Stimulated activated CD4-positive, alpha-beta T cell treated with anti-CD3 and anti-CD28 coated beads, TNF-alpha, amount 100 ng/mL, for 24 hours (primary cell): ENCODE measurements around the gene ADAMTSL3.

Source experiments
- DNase-seq, 3 experiments: peaks; one replicate each; pipeline ENCODE4 v3.0.0-alpha.2; 2020; ENCODE audit warnings: low read depth in 3 of 3

ADAMTSL3 gene, protein sequence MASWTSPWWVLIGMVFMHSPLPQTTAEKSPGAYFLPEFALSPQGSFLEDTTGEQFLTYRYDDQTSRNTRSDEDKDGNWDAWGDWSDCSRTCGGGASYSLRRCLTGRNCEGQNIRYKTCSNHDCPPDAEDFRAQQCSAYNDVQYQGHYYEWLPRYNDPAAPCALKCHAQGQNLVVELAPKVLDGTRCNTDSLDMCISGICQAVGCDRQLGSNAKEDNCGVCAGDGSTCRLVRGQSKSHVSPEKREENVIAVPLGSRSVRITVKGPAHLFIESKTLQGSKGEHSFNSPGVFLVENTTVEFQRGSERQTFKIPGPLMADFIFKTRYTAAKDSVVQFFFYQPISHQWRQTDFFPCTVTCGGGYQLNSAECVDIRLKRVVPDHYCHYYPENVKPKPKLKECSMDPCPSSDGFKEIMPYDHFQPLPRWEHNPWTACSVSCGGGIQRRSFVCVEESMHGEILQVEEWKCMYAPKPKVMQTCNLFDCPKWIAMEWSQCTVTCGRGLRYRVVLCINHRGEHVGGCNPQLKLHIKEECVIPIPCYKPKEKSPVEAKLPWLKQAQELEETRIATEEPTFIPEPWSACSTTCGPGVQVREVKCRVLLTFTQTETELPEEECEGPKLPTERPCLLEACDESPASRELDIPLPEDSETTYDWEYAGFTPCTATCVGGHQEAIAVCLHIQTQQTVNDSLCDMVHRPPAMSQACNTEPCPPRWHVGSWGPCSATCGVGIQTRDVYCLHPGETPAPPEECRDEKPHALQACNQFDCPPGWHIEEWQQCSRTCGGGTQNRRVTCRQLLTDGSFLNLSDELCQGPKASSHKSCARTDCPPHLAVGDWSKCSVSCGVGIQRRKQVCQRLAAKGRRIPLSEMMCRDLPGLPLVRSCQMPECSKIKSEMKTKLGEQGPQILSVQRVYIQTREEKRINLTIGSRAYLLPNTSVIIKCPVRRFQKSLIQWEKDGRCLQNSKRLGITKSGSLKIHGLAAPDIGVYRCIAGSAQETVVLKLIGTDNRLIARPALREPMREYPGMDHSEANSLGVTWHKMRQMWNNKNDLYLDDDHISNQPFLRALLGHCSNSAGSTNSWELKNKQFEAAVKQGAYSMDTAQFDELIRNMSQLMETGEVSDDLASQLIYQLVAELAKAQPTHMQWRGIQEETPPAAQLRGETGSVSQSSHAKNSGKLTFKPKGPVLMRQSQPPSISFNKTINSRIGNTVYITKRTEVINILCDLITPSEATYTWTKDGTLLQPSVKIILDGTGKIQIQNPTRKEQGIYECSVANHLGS (N-terminal part only)

DNA sequence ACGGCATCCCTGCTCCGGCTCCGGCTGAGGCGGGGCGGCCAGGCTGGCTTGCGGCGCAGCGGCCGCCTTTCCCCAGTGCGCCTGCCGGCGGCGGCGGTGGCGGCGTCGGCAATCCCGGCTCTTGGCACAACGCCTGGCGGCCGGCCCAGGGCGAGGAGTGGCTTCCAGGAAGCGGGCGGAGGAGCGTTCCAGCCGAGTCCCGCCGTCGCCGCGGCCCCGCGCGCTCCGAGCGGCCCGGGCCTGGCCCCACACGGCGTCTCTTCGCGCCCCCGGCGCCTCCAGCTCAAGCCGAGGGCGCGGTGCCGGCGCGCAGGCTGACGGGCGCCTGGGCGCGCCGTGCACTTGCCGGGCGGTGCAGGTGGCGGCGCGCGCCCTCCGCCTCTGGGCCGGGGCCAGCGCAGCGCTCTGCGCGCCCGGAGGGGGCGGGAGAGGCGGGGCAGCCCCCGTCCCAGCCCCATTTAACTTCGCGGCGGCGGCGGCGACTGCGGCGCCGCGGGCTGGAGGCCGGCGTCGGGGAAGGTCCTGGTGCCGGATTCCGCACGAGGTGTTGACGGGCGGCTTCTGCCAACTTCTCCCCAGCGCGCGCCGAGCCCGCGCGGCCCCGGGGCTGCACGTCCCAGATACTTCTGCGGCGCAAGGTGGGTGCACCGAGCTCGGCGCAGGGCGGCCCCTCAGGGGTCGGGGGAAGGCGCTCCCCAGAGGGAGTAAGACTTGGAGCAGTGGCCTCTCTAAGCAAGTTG, at the start of gene ADAMTSL3:
TSS of gene ADAMTSL3 (plus strand) at position 485 of the 740 bp plus-strand sequence. CDS start 1,639 bp downstream, outside the sequence.
- DNase-seq: no peak

DNA sequence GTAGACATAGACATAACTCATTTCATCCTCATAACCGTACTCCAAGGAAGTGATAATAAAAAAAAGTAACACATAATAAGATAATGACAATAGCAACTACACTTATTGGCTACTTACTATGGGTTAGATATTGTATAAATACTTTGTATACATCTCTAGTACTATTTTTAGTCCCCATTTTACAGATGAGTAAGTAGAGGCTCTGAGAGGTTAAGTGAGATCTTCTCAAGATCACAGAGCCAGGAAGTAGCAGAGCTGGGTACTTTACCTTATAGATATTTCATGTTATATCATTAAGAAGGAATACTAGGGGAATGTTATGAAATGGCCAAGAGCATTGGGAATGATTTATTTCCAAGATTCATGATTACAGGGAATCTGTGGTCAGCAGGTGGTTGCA, 49.4 kb upstream of the ADAMTSL3 start:
- DNase-seq: no peak

DNA sequence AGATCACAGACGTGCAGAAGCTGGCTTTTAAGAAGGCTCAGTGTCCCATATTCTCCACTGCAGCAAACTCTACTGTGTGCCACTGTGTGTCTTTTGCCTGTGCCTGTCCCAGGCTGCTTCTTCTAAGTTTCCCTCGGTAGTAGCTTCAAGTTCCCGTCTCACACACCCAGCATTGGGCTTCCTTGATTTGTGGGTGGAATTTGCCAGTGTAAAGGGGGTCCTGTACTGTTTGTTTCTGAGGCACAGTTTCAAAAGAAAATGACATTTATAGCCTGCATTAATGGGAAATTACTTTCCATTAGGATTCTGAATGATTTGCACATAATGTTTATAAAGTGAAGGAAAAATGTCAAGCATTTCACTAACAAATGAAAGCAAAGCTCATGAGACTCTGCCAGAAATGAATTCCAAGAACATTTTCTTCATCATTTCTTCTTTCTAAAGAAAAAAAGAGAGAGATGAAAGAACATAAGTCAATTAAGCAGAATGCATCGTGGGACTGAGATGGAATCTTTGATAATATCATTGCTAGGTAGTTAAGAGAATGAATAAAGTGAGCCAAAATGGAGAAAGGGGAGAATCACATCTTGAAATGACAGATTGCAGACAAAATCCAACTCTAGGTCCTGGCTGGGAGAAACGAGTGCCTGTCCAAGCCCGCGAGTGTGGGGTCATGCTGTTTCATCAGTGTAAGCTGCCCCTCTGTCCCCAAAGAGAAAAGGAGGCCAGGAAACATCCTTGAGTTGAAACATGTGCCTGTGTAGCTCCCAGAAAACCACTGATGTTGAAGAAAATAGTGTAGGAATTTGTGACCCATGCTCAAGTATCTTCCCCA, 48.6 kb upstream of the ADAMTSL3 start:
- no peak for DNase-seq

DNA sequence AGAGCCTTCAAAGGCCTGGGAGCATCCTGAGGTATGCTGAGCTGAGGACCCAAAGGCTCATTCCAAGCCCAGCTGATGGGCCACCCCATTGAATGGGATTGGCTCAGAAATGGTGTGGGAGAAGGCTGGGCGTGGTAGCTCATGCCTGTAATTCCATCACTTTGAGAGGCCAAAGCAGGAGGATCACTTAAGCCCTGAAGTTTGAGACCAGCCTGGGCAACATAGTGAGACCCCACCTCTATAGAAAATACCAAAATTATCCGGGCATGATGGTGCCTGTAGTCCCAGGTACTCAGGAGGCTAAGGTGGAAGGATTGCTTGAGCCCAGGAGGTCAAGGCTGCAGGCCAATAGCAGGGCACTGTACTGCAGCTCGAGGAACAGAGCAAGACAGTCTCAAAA, 43.8 kb upstream of the ADAMTSL3 start:
- no peak for DNase-seq

DNA sequence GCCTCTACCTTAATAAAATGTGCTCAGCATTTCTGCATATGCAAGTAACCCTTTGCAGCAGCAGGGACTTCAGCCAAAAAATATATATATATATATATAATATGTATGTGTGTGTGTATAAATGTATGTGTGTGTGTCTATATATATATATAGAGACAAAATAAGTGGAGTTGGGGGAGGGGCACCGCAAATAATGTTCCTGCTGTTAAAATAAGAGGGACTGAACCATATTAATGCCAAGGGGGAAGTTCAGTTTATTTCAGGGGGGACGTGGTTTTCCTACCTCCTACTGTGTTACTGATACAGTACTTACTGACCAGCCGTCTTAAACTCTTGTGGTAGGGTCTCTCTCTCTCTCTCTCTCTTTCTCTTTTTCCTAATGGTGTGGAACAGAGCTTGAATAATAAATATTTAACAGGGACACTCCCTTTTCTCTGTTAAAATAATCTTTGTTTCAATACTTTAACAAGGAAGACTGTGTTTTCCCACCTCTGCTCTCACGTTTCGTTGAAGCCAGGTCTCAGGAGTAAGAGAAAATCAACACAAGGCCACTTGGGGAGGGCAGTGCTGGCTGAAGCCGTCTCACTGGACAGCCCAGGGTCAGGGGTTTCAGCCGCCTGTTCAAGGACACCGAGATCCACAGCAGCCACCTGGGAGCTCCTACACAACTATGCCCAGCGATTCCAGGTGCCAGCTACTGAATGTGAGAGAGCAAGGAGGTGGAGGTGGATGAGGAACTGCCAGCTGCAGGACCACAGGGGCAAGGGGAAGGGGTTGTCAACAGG, 42.8 kb upstream of the ADAMTSL3 start:
- DNase-seq: no peak

DNA sequence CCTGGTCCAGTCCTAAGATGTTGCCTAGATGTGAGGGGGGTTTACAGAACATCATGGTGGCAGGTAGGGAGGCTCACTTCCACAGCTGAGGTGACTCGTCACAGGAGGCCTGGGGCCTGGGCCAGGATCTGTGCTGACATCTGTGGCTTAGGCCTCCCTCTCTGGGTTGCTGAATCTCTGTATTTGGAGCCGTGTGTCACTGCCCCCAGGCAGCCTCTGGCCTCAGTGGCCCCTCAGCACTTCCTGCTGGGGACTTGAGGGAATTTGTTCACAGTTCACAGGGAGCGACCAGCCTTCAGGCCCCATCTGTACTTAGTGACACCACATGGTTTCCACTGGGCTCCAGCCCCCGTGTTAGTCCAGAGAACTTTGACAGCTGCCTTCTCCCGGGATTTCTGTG, 41.7 kb upstream of the ADAMTSL3 start:
- no peak for DNase-seq

DNA sequence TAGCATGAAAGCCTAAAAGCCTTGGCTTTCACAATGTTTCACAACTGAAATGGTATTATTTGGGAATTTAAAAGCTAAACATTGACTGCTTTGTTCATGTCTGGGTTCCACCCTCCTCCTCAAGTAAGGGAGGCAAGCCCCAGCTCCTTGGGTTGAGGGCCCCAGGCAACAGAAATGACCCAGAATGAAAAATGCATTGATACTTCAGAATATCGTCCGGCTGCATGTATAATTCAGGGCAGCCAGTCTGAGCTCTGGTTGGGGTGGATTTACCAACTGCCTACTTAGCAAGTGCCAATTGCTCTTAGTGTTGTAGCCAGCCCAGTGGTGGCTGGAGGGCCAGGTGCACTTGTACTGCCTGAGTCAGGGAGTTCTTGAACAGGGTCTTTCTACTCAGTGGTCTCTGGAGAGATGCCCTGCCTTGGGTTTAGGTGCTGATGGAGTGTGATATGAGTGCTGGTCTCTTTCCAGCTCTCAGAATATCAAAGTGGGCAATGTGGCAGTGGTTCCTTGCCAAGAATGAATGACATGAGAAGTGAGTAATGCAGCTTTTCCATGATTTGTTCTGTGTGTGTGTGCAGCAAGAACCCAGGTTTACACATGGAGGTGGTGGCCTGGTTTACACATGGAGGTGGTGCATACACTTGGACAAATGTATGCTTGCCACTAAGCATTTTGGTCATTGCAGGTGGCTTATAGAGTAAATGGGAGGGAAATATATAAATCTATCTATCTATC, 40.9 kb upstream of the ADAMTSL3 start:
- no peak for DNase-seq

DNA sequence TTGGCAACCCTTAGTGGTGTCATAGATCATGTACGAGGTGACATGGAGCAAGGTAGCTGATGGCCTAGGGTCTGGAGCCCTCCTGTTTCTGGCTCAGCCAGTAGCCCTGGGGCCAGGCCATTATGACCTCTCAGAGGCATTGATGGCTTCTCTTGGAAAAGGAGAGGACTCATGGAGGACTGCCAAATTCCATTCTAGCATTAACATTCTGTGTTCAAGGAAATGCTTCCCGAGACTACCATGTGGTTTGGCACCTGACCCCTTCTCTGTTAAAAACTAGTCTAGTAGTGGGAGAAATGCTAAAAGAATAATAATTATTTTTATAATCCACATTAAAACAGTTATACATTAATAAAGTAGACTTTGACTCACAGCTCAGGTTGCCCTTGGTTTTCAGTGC, 40.2 kb upstream of the ADAMTSL3 start:
- DNase-seq: no peak

DNA sequence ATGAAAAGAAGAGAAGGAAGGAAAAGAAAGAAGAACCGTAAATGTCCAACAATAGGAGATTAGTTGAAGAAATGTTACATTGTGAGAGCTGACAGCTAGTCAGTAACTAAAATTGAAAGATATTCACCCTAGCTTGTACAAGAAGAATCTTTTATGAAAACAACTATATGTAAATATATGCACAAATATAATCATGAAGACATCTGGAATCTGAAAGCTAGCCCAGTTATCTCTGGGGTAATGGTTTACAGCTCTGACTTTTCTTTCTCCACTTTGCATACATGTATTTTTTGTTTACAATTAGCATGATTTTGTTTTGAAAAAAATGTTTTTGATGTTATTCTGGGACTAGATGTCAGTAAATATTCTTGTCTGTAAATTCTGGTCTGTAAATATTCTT, 37.1 kb upstream of the ADAMTSL3 start:
- no peak for DNase-seq

DNA sequence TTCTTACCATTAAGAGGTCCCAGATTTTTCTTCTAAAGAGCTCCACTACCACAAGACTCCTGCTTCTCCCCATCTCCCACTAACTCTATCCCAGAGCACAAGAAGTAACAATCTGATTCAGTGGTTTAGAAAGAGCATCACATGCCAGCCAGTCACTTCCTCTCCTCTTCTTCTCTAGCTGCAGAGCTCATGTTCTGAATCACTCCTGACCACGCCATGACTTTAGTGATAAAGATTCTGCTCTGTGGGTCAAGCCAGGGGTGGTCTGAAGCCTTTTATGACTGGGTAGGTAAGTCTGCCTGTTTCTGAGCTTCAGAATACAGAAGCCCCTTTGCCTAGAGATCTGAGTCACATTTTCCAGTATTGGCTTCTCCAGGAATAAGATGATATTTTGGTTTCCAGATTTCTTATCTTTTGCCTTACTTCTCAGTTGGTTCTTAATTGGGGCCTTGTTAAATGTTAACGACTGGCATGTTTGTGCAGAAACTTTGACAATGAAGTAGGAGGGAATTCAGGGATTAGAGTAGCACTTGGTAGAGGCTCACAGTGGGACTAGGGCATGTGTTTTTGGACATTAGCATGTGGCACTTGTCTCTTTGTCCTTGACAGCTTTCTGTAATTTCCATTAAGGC, 27.6 kb upstream of the ADAMTSL3 start:
- no peak for DNase-seq

DNA sequence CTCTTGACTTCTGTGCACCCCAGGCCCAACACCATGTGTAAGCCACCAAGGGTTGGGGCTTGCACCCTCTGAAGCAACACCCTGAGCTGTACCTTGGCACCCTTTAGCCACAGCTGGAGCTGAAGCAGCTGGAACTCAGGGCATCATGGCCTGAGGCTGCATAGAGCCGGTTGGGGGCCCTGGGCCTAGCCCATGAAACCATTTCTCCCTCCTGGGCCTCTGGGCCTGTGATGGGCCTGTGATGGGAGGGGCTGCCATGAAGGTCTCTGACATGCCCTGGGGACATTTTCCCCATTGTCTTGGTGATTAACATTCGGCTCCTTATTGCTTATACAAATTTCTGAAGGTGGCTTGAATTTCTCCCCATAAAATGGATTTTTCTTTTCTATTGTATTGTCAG, 22.4 kb upstream of the ADAMTSL3 start:
- DNase-seq: no peak

DNA sequence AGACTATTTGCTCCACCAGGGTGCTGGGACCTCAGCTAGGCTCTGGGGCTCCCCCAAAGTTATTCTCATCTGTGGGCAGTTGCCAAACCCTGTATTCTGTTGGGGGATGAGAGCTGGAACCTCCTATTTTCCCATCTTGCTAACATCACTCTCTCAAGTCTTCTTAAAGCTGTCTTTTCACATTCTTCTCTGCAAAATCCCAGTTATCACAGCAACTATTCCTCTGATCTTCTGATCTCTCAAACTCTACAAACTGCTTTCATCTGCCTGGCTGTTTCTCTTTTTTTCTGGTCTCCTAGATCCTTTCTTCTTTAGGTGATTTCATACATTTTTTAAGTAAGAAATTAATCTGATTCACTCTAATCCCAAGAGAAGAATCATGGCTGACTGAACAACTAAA, 10.7 kb upstream of the ADAMTSL3 start:
- no peak for DNase-seq

DNA sequence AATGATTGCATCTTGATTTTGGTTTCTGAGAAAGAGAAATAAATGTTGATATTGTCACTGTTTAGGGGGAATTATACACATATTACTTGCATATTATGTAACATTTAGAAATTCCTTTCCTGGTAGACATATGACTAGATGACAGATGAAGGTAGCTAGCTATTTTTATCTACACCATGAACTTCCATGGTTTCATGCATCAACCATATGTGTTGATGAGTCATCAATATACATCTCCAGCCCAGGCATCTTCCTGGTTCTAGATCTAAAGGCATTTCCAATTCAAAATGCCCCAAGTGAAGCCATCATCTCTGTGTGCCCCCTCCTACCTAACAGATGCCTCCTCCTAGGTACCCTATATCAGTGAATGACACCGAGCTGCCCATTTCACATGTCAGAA, 9.5 kb upstream of the ADAMTSL3 start:
- DNase-seq: no peak

DNA sequence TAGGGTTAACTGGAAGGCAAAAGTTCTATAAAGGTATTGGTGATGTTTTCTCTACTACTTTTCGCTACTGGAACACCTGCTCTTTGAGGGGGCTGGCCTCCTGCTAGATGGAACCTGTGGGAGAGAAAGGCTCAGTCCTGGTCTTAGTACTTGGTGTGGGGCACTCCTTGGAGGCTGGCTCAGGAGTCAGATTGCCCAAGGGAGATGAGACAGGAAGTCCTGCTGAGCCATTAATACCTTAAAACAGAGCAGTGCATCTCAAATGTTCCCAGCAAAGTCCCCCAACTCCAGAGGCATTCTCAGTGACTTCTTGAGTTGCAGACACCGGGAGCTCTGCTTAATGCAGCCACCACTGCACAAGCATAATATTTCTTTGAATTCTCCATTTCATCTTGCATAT, 3.1 kb upstream of the ADAMTSL3 start:
- no peak for DNase-seq

DNA sequence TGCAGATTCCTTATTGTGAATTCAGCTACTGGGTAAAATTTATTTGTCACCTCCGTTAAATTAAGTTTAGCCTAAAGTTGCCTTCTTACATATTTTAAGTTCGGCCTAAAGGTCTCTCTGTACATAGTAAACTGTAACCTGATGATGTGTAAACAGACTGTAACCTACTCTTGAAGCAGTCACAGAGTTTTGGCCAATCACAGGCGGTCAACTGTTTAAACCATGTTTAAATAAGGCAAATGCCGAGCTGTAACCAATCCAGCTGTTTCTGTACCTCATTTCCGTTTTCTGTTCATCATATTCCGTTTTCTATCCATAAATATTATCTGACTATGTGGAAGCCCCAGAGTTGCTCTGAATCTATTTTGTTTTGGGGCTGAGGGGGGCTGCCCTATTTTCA, 2.4 kb upstream of the ADAMTSL3 start:
- DNase-seq: no peak

DNA sequence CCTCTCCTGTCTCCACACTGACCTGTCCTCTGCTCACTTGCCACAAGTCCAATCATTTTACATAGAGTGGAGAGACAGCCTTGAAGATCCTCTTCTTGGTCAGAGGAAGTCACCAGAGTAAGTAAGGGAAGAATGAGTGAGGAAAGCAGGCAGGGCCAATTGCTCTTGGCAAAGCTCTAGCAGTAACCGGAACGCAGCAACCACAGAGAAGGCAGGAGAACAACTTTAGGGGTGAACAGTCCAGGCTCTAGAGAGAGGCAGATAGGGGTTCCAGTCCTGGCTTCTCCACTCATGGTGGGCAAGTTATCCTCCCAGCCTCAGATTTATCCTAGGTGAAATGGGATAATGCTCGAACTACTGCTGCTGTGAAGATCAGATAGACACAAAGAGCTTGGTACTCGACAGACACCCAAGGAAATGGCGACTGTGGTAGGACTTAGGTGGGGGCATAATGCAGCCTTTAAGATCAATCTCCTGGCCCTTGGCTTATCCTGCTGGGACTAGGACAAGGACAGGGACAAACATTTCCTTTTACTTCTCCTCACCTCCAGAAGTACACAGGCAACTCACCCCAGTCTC, 1.2 kb upstream of the ADAMTSL3 start:
- no peak for DNase-seq

DNA sequence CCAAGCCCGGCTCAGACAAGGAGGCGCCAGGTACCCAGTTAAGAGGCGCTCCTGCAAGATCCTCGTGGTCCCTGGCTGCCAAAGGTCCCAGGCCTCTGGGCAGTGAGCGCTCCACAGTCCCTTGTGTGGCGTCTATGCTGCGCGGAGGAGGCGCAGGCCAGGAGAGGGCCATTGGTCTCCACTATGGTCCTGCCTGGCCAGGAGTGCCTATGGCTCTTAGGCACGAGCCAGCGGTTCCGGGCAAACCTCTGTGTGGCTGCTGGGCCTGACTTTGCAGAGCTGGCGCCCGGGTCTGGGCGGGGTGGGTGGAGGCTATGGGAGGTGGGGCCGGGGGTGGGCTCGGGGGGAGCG, 660 bp upstream of the ADAMTSL3 start:
- DNase-seq: no peak
